HG03432 (cell line): ENCODE measurements around the gene SH3RF3.

Source experiments
- ATAC-seq: cut with Tn5 transposase; IDR thresholded peaks from one replicate; pipeline ENCODE4 v1.9.1; 2021; ENCODE audit warnings: mild to moderate bottlenecking, moderate library complexity; ENCODE audit not compliant: unreplicated experiment

Gene SH3RF3

DNA sequence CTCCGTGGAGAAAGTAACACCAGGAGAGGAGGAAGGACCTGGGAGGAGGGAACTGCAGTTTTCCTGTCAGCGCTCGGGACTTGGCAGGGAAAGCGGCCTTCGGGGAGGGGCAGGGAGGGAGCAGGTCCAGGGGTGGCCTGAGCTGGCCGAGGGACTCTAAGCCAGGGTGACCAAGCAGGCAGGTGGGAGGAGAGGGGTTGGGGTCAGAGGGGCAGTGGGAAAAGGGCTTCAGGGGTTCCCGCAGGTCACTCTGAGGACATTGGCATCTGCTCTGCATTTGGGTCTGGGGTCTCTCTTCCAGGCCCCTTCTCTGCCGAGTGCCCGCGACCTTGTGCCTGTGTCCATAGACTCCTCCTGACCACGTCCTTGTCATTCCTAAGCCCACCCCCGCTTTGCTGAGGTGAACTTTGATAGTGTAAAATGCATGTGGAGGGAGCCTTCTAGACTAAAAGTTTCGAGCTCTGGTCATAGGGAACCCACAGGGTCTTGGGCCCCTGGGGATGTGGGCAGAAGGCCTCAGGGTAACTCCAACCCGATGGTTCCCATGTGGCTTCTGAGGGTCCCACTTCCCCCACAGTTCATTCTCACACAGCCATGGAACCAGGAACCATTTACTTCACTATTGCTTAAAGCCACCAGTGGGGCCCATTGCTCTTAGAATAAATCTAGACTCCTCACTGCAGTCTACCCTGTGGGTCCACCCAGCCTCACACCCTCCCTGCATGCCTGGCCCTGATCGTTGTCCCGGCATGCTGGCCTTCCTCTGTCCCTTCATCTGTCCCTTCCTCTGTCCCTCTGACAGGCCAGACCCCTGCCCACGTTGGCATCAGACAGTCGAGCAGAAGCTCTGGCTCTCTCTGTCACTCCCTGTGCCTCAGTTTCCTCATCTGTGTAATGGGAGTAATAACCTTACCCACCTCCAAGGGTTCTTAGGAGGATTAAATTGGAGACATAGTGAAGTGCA is 255.6 kb downstream of the SH3RF3 start:
- ATAC-seq: no peak

DNA sequence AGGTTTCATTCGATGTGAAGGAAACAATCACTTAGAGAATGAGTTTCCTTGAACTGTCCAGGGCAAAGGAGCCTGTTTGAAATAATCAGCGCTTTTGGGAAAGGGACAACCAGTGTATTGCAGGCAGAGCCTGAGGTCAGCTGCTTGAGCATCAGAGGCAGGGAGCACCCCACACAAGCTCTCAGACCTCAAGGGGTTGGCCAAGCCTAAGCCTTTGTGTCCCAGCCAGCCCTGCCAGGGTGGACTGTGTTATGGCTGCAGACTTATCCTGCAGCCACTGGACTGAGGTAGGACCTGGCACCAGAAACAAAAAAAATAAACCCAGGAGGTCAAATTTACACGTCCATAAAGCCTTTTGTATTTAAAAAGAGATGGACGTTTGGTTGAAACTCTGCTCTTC is 256.5 kb downstream of the SH3RF3 start:
- no peak for ATAC-seq

DNA sequence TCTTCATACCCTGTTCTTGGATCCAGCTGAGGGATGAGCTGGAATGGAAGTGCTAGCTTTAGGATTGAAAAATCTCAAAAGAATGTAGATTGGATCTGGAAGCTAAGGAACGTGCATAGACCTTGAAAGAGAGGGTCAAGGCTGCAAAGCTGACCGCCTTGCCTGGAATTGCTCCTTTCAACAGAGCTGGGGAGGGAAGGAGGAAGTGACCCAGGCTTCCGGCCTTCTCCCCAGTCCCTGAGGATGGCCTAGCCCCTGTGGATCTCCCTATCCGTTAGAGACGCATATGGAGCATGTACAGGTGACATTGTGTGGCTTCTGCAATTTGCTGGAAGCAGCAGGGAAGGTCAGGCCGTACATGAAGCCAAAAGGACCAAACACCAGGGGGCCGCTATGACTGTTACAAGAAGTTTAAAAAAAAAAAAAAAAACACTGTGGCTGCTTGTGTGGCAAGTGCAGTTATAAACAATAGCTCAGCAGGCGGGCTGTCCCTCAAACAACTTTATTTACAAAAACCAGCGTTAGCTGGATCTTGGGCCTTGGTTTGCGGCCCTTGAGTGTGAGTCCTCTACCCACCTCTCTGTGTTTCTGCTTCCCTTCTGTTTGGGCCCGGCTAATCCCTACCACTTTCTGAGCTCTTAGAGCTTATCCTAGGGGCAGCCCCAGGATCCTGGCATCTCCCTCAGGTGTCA is 257.1 kb downstream of the SH3RF3 start:
- ATAC-seq: no peak

DNA sequence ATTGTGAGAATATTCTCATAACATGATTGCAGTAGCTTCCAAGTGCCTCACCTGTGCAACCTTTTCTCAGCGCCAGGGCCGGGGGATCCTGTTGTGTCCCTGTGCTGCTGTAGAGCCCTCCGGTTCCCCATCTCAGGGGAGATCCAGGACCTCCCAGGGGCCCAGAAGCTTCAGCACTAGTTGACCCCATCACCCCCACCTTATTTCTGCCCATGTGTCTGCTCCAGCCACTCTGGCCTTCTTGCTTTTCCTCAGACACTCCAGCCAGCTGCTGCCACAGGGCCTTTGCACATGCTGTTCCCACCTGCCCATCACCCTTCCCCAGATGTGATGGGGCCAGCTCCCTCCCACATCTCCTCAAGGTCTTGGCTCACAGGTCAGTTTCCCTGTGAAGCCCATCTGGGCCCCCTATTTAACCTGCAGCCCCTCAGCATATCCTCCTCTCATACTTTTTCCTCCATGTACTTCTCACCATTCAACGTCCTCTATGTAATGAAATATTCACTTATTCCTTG is 258.3 kb downstream of the SH3RF3 start:
- ATAC-seq: no peak

DNA sequence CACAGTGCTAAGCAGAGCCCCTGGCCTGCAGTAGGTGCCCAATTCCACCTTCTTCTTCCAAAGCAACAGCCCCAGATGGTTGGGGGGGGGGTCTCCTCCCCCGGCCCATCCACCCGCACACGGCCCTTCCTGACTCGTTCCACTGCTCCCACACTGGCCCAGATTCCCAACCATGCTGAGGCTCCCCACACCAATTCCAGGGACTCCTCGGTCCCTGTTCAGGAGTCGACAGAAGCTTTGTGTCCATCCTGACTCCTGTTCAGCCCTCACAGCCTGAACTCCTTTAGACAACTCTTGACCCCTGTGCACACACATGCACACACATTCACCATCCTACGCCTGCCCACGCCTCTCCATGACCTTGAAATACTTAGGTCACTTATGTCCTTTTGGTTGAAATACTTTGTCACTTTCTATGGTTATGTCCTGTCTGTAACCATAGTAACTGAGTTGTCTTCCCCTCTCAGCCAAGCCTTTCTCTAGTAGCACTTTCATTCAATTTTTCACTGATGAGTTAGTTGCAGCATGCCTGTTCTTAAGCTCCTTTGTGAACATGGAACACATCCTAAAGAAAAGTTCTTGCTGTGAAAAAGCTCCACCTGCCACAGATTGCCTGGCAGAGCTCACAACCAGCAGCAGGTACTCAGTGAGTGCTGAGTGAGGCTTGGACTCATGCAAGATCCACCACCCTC is 258.9 kb downstream of the SH3RF3 start:
- no peak for ATAC-seq

DNA sequence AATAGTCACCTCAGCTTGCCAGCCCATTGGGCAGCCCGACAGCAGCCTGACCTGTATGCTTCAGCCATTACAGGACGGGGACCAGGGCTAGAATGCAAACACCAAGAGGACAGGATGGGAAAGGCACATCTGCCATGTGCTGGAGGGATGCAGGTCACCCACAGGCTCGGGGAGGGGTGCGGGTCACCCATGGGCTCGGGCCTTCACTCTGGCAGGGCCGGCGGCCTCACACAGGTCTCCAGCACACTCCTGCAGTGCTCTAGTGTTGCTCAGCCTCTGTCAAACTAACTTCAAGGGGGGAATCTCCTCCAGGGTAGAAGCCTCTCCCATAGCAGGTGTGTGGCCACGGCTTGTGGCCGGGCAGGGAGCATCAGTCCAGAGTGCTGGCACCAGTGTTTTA is 262.2 kb downstream of the SH3RF3 start:
- ATAC-seq: no peak

DNA sequence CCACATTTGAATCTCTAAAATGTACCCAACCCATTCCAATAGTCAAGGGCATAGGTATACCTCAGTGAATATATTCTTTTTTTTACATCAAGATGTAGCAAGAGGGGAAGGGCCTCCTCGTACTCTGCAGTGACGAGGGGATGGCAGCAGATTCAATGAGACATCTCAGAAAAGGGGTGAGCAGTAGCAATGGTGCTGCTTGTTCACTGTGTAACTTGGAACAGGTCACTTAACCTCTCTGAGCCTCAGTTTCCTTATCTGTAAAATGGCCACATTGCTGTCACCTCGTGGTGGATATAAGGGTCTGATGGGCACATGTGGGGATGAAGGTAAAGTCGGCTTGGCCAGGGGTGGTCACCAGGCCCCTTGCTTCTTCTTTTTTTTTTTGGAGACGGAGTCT is 263.1 kb downstream of the SH3RF3 start:
- ATAC-seq: no peak

DNA sequence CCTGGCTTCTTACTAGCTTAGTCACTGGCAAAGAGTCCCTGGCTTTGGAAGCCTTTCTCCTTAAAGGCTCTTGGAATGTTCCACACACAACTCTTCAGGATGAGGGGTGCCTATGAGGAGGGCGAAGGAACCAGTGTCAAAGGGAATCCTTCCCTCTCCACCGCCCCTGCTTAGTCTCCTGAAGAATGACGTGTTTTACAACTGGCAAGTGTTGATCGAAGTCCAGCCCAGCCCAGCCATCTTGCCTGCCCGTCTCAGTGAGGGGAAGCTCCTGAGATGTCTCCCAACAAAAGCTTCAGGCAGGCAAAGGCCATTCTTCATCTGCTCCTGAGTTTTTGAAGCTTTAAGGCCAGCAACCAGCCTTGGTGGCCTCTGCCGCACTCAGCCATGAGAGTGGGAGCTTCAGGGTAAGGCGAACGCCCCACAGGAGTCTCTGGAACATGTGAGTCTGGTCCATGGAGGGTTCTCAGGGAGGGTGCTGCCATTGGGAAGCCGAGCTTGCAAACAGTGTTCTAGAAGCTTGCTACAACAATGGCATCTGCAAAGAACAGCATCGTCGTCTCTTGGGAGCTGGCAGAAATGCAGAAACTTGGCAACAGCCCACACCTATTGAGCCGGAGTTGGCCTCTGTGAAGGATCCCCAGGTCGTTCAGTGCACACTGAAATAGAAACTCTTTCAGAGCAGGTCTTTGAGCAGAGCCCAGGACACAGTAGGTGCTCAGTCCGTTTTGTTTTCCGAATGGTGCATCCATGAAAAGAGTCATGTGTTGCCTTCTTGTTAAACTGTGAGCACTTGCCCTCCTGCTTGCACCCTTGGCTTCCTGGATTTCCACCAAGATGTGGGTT is 264.0 kb downstream of the SH3RF3 start:
- ATAC-seq: no peak

DNA sequence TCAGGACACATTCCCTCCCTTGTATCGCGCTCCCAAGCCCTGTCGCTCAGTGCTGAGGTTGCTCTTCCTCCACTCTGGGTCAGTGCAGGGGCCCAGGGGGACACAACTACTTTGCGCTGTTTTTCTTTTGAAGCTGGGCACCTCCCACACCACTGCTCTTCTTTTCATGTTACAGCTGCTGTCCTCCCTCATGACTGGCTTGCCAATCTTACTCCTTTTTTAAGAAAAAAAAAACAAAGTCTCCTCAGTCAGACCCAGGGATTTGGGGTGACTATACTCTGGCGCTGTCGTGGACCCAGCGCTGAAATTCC is 264.6 kb downstream of the SH3RF3 start:
- ATAC-seq: no peak

DNA sequence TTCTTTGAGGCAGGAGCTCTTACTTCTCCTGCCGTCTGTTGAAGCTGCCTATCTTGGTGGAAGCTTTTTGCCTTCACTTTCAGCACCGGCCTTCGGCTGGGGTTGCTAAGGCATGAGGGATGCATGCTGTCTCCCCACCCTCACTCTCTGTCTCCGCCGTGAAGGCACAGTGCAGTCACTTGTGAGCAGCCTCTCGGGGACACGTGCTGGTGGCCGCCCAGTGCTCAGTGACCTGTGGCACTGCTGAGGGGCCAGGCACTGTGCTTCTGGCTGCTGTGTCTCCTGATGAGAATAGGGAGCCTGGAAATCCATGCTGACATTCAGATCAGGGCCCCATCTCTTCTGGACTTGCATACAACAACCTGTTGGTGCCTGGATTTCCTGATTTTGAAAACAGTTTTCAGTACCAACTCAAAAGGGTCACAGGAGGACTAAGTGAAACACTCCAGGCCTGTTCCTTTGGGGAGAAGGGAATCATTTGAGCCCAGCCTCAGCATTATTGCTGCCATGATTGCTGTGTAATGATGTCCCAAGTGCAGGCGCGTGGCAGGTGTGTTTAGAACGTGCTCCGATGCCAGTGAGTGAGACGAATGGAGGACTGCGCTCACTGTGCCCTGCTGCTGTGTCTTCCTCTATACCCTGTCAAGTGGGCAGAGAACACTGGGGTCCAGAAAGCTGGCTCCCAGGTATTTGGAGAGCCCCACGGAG is 266.6 kb downstream of the SH3RF3 start:
- ATAC-seq: no peak

DNA sequence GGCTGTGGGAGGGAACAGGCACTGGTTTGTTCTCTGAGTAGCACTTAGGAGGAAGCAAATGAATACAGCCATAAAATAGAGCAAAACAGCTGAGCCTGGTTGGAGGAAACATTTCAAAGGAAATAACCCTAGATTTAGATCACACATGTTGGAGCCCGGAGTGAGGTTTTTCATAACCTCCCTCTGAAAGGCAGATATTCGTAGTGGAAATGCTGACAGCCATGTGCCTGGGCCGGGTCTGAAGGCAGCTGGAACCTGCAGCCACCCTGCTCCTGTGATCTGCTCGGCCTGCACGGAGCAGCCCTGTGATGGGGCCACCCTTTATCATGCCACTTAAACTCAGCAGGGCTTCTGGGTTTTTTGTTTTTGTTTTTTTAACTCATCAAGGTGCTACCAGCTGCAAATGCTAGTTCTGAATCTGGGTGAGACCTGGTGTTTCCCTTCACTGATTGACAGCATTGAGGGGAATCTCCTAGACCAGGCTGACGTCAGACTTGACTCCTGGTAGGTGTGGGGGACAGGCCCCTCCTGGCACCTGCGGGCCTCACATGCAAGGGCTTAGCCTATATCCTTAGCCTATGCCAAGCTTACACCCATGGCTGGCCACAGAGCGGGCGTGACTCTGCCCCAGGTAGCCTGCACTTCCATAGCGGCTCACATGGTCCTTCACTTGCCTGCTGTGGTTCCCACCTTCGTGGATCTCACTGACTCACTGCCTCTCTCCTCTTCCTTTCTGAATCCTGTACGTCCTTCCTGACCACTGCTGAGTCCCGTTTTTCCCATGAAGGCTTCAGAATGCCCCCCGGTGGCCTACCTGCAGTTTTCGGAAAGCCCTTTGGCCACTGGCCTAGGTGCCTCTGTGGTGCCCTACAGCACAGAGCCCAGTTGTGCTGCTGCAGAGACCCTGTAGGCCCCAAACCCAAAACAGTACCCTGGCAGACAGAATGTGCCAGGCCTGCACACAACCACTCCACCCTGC is 267.5 kb downstream of the SH3RF3 start:
- ATAC-seq: peak; percentile 59

DNA sequence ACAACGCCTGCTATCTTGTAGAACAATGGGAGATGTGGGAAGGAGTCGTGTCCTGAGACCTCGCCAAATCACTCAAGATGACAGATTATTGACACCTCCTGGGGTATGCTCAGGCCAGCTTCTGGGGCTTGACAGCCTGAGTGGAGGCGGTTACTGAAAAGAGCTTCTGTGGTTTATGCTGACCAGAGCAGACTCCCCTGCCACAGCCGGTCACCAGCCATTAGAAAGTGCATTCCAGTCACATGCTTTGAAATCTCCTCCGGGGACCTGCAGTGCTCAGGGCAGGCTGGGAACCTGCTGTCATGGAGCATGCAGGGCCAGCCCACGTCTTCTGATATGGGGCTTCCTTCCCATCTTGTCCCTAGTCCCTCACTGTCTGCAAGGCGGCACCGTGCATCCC is 268.9 kb downstream of the SH3RF3 start:
- no peak for ATAC-seq

DNA sequence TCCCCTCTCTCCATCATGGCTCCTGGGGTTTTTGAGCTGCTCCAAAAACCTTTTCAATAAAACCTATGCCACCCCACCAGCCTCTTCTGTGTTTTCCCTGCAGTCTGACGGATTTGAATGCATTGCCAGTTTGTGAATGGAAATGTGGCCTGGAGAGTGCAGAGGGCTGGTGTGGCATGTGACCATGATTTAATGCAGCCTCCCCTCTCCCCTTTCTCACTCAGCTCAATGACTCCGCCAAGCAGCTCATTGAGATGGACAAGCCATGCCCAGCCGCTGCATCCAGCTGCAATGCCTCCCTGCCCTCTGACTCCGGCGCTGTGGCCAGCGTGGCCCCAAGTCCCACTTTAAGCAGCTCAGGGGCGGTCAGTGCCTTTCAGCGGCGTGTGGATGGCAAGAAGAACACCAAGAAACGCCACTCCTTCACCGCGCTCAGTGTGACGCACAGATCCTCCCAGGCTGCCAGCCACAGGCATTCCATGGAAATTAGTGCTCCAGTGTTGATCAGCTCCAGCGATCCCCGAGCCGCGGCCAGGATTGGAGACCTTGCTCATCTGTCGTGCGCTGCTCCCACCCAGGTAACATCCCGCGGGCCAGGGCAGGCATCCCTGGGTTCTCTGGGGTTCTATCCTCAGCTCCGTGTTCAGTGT is 269.5 kb downstream of the SH3RF3 start:
- no peak for ATAC-seq

DNA sequence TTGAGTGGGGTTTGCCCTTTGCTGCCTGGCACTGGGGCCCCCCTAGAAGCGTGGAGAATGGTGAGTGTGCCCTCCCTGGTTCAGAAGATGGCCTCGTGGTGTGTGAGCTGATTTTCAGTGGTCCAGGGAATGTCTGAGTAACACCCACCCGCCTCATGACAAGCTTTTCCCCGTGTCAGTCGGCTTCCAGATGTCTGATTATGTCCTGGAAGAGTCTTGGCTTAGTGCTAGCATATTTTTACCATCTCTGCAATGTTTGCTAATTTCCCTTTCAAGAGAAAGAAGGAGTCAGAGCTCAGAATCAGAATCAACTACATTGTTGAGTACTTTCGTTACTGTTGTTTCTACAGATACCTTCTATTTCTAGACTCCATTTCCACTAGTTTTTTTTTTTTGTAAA is 270.1 kb downstream of the SH3RF3 start:
- ATAC-seq: no peak

DNA sequence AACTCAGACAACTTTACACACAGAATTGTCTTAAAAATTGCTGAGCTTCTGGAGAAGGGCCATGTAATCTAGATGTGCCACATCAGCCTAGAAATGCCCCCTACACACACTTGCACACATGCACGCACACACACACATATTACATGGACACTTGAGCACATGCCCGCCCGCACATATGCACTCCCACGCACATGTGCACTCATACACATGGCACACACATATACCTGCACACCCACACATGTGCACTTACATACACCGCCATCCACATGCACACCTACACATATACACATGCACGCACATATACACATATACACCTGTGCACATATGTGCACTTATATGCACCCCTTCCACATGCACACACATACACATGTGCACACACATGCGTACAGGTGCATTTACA is 271.1 kb downstream of the SH3RF3 start:
- ATAC-seq: no peak

DNA sequence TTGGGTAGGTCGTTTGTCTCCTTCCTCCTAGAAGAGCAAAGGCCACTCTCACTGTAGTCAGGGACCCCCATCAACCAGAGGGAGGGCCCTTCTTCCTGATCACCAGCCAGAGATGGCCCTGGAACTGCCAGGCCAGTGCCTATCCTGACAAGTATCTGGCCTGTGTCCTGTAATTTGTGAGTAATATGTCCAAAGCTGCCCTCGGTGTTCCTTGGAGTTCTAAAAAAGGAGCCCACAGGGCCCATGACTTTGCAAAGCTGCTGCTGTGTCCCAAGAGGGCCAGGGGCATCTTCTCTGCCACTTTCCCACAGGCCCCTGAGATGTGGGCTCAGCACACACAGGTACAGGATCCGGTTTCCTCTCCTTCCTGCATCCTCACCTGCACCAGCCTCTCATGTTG is 272.4 kb downstream of the SH3RF3 start:
- no peak for ATAC-seq

DNA sequence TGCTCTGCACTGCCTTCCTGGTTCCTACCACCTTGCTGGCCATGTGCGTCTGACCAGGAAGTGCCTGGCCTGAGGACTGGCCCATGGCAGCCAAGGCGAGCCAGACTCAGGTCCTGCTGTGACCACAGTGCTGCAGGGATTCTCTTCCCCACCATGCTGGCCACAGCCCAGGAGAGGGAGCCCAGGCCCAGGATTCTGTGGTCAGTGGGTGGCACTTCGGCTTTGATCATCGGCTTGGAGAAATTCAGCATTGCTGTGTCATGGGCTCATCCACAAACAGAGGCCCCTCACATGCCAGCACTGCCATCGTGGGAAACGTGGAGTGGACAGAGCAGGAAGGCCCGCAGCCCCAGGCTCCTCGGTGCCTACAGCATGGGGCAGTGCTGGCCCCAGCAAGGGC is 273.2 kb downstream of the SH3RF3 start:
- ATAC-seq: no peak
